Measurements from ENCODE around the gene ZNF586.

DNA sequence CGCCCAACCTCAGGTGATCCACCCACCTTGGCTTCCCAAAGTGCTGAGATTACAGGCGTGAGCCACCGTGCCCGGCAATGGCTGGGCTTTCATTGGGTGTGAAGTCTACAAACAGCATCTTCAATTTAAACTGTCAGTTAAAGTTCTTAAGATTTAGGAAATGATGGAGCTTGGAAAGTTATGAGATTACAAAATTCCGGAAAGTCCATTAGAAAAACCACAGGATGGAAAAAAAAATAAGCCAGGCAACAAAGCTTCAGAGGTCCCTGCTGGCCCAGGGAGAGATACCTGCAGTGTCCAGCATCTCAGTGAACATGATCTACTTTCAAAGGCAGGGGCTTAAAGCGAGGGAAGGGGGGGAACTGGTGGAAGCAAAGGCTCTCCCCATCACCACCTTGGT, 56.0 kb downstream of the ZNF586 start:
- TF ChIP-seq, protein P1, sequence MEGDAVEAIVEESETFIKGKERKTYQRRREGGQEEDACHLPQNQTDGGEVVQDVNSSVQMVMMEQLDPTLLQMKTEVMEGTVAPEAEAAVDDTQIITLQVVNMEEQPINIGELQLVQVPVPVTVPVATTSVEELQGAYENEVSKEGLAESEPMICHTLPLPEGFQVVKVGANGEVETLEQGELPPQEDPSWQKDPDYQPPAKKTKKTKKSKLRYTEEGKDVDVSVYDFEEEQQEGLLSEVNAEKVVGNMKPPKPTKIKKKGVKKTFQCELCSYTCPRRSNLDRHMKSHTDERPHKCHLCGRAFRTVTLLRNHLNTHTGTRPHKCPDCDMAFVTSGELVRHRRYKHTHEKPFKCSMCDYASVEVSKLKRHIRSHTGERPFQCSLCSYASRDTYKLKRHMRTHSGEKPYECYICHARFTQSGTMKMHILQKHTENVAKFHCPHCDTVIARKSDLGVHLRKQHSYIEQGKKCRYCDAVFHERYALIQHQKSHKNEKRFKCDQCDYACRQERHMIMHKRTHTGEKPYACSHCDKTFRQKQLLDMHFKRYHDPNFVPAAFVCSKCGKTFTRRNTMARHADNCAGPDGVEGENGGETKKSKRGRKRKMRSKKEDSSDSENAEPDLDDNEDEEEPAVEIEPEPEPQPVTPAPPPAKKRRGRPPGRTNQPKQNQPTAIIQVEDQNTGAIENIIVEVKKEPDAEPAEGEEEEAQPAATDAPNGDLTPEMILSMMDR (IDR thresholded peaks at IDR 0.05), result no peak
- no peak for TF ChIP-seq POLR2A (IDR thresholded peaks at IDR 0.05)

Measured in upper lobe of left lung (tissue), 4 donors.